Esophagus squamous epithelium (tissue), 5 donors: ENCODE measurements around the gene L3MBTL2. TPM values are rescaled to one million over a fixed set of nuclear protein-coding genes. Genes with fewer than 3 reads are reported as not detected.
A peak's percentile ranks its signal among the peaks of the same experiment; 100 is the strongest.

Experiments
- DNase-seq: peaks from one replicate; lab custom pipeline; 2025; lab: John Stamatoyannopoulos, UW
- H3K27ac ChIP-seq, 4 donors: fragments of 200-600 bp; sonication (generic); one replicate each; pipeline ENCODE4 v1.5.1; 2016 to 2019; ENCODE audit warnings: mild to moderate bottlenecking in 1 of 4
- H3K27me3 ChIP-seq, 4 donors: fragments of 200-600 bp; sonication (generic); 1 replicate in 3 of 4; 2 replicates in 1 of 4; pipeline versions ENCODE4 v1.5.1 to v1.6.0; 2017 to 2021; ENCODE audit warnings: antibody characterized with exemption in 1 of 4
- H3K36me3 ChIP-seq, 3 donors: fragments of 200-600 bp; sonication (generic); one replicate each; pipeline ENCODE4 v1.5.1; 2016 to 2019
- H3K4me1 ChIP-seq, 3 donors: fragments of 200-600 bp; sonication (generic); one replicate each; pipeline ENCODE4 v1.5.1; 2017 to 2019
- H3K4me3 ChIP-seq, 4 donors: fragments of 200-600 bp; sonication (generic); 1 replicate in 3 of 4; 2 replicates in 1 of 4; pipeline ENCODE4 v1.5.1; 2016 to 2019; ENCODE audit warnings: mild to moderate bottlenecking in 2 of 4, moderate library complexity in 1 of 4
- H3K9me3 ChIP-seq, 3 donors: fragments of 200-600 bp; sonication (generic); one replicate each; pipeline ENCODE4 v1.5.1; 2016 to 2019
- CTCF ChIP-seq, 6 experiments: fragments of 450-650 bp in 4 of 6; fragments of 200-600 bp in 2 of 6; sonication (generic) in 2 of 6; IDR thresholded peaks; one replicate each; pipeline ENCODE4 v1.5.1; 2016 to 2019; ENCODE audit warnings: antibody characterized with exemption in 6 of 6, mild to moderate bottlenecking in 4 of 6, moderate library complexity in 4 of 6
- POLR2A ChIP-seq, 4 donors: fragments of 450-650 bp; IDR thresholded peaks; one replicate each; pipeline ENCODE4 v1.6.1; 2017; ENCODE audit warnings: antibody characterized with exemption in 4 of 4, mild to moderate bottlenecking in 4 of 4, moderate library complexity in 3 of 4
- WGBS, 2 donors: methylation state at CpG; one replicate each; pipeline ENCODE4 v1.1.5; 2018; 5-methylcytosine and 5-hydroxymethylcytosine counted together
- intact Hi-C: fragments of 100-400 bp; cut with DNase I; formaldehyde crosslinking; loops from one replicate; pipeline ENCODE4 v1.15.0; 2022
- total RNA-seq, 4 donors: library from RNA; depleted of rRNA; stranded (reverse); fragments of >200 nt; gene quantifications; one replicate each; pipeline ENCODE4 v1.1.0, GENCODE V29; 2016
- donor health status: DM: yes; HTN: yes; CAD: no.

The L3MBTL2 gene
- total RNA-seq, 4 donors from 2014 or later, result 12.1 to 16.2 (median 14.7) TPM

- Histone ChIP-seq H3K4me3 (no peak overlapping the region), H3K4me1 (peaks cover 0 to 9% (median 0%) of the 10 kb centered on the region in 3 donors), H3K9me3 (no peaks in the 10 kb centered on the region), H3K36me3 (peaks cover 20 to 44% (median 21%) of the 10 kb centered on the region in 3 donors), H3K27me3 (no peaks in the 10 kb centered on the region), H3K27ac (peak overlapping the region in 2 of 4 donors; percentile 37 to 43)
- no peak for TF ChIP-seq POLR2A (IDR thresholded peaks at IDR 0.05)
- TF ChIP-seq CTCF (IDR thresholded peaks at IDR 0.05), result no peak
- intact Hi-C loops, result no loop called here
- no peak for DNase-seq
- WGBS, 2 donors, result 54 to 65% methylated on average over 14 to 15 of the region's 15 CpGs
Observed at GRCh38 chr22:41181349-41182241, 23.5 kb upstream of the L3MBTL2 start.

DNA sequence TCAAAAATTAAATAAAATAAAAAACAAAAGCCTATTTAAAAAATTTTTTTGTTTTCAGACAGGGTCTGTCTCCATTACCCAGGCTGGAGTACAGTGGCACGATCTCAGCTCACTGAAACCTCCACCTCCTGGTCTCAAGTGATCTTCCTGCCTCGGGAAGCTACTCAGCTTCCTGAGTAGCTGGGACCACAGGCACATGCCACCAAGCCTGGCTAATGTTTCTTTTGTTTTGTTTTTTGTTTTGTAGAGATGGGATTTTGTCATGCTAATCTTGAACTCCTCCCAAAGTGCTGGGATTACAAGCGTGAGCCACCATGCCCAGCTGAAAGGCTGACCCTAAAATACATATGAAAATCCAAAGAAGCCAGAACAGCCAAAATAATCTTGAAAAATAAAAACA is 20.4 kb upstream of the L3MBTL2 start:
- intact Hi-C loops, result no loop called here

GRCh38 chr22:41191467-41191866 is 13.6 kb upstream of the L3MBTL2 start:
- DNase-seq, result no peak
- intact Hi-C loops, result no loop called here
- WGBS, 2 donors, result 82 to 100% methylated on average over 2 of the region's 2 CpGs
- H3K9me3 ChIP-seq, result no peaks in the 10 kb centered on the region
- TF ChIP-seq CTCF (IDR thresholded peaks at IDR 0.05) (no peak), POLR2A (IDR thresholded peaks at IDR 0.05) (no peak)
- H3K4me3 ChIP-seq, result no peak overlapping the region
- H3K36me3 ChIP-seq, result no peaks in the 10 kb centered on the region
- H3K27ac ChIP-seq, result no peak overlapping the region
- peaks cover 0 to 11% (median under 1%) of the 10 kb centered on the region in 3 donors for H3K4me1 ChIP-seq
- H3K27me3 ChIP-seq, result no peaks in the 10 kb centered on the region

More for the DNA sequence above, 20.4 kb upstream of the L3MBTL2 start:
- Histone ChIP-seq H3K27ac (no peak overlapping the region), H3K36me3 (peaks cover 0 to 13% (median 0%) of the 10 kb centered on the region in 3 donors), H3K4me1 (peaks cover 0 to 9% (median 0%) of the 10 kb centered on the region in 3 donors), H3K4me3 (no peak overlapping the region), H3K27me3 (no peaks in the 10 kb centered on the region), H3K9me3 (no peaks in the 10 kb centered on the region)
- 51 to 65% methylated on average over 3 of the region's 3 CpGs for WGBS, 2 donors
- no peak for TF ChIP-seq POLR2A (IDR thresholded peaks at IDR 0.05)
- no peak for TF ChIP-seq CTCF (IDR thresholded peaks at IDR 0.05)
- DNase-seq, result no peak

DNA sequence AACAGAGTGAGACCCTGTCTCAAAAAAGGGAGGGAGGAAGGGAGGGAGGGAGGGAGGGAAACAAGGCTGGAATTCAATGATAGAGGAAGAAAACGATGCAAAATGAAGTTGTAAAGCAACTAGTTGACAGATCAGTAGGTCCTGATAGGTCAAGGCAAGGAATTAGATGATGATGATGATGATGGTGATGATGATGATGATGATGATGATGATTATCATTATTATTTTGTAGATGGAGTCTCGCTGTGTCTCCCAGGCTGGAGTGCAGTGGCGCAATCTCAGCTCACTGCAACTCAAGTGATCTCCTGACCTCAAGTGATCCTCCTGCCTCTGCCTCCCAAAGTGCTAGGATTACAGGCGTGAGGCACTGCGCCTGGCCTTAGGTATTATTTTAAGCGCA is 11.3 kb upstream of the L3MBTL2 start:
- peaks cover 15 to 31% (median 18%) of the 10 kb centered on the region in 3 donors for H3K4me1 ChIP-seq
- no peak overlapping the region for H3K27ac ChIP-seq
- TF ChIP-seq CTCF (IDR thresholded peaks at IDR 0.05) (no peak), POLR2A (IDR thresholded peaks at IDR 0.05) (no peak)
- WGBS, 2 donors, result 91 to 99% methylated on average over 6 of the region's 6 CpGs
- DNase-seq, result no peak
- intact Hi-C loops, result no loop called here
- H3K9me3 ChIP-seq, result no peaks in the 10 kb centered on the region
- H3K4me3 ChIP-seq, result no peak overlapping the region
- H3K36me3 ChIP-seq, result no peaks in the 10 kb centered on the region
- no peaks in the 10 kb centered on the region for H3K27me3 ChIP-seq
